ENCODE measurements around the gene EHMT1. TPM values are rescaled to one million over a fixed set of nuclear protein-coding genes. Genes with fewer than 3 reads are reported as not detected.

Gene EHMT1
- total and polyA plus RNA-seq, 8 donors = 29.9 to 51.1 (median 32.6) TPM

DNA sequence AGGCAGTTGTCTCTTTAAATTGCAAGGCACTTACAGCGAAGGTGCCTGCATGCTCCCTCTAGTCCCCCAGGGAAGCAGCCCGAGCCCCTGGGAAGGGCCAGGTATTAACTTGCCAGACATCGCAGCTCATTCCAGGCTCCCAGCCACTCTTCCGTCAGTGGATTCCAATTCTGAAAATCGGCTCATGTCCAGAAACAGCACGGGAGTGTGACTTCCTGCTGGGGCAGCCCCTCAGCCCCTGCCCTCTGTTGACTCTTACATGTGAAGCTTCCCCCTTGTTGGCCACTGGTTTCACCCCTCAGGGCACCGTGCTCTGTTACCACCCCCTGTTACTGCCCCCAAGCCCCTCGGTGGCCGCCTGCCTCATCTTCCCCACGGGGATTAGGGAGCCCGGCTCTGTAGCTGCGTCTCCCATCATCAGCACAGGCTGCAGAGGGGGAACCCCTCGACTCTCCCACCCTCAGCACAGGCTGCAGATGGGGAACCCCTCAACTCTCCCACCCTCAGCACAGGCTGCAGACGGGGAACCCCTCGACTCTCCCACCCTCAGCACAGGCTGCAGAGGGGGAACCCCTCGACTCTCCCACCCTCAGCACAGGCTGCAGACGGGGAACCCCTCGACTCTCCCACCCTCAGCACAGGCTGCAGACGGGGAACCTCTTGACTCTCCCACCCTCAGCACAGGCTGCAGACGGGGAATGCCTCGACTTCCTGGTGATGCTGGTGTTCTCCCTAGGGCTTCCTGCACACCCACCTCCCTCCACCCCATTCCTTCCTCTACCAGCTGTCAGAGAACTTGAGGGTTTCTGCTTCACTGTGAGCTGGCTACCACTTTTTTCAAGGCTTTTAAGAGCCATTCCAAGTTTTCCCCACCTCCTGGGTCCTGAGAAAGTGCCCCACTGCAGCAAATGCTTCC, 247.7 kb downstream of the EHMT1 start:
- intact Hi-C loops (cut with DNase I) = no loop called here
- no peak for ATAC-seq
- DNase-seq = no peak
- H3K4me3 ChIP-seq = no peak overlapping the region
- WGBS, 2 donors = 48 to 49% methylated on average over 21 of the region's 21 CpGs
- no peak for TF ChIP-seq CTCF (IDR thresholded peaks at IDR 0.05)
- H3K27ac ChIP-seq = no peak overlapping the region
- no peaks in the 10 kb centered on the region for H3K36me3 ChIP-seq
- H3K4me1 ChIP-seq = no peaks in the 10 kb centered on the region
- FAIRE-seq = no peak
- H3K27me3 ChIP-seq = no peaks in the 10 kb centered on the region
- no peaks in the 10 kb centered on the region for H3K9me3 ChIP-seq

DNA sequence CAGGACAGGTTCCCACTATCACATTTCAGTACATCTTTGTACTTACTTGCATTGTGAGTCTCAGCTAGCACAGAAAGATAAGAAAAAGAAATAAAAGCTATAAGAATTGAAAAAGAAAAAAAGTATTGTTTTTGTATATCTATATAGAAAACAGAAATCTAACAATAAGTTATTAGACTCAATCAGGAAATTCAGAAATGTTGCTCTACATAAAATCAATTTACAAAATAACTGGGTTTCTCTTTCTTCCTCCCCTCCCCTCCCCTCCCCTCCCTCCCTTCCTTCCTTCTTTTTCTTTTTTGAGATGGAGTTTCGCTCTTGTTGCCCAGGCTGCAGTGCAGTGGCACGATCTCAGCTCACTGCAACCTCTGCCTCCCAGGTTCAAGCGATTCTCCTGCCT, 251.6 kb downstream of the EHMT1 start:
- no peak overlapping the region for H3K27ac ChIP-seq
- H3K9me3 ChIP-seq = no peaks in the 10 kb centered on the region
- H3K36me3 ChIP-seq = no peaks in the 10 kb centered on the region
- WGBS, 2 donors = 80 to 84% methylated on average over 3 of the region's 3 CpGs
- FAIRE-seq = no peak
- H3K27me3 ChIP-seq = no peaks in the 10 kb centered on the region
- DNase-seq = no peak
- ATAC-seq = no peak
- no peak for TF ChIP-seq CTCF (IDR thresholded peaks at IDR 0.05)
- no peak overlapping the region for H3K4me3 ChIP-seq
- intact Hi-C loops (cut with DNase I) = no loop called here
- H3K4me1 ChIP-seq = no peaks in the 10 kb centered on the region

- no peak overlapping the region for H3K27ac ChIP-seq
- DNase-seq = no peak
- no peak for ATAC-seq
- H3K36me3 ChIP-seq = no peaks in the 10 kb centered on the region
- no peak overlapping the region for H3K4me3 ChIP-seq
- no peaks in the 10 kb centered on the region for H3K4me1 ChIP-seq
- no peak for FAIRE-seq
- intact Hi-C loops (cut with DNase I) = no loop called here
- no peaks in the 10 kb centered on the region for H3K9me3 ChIP-seq
- no peaks in the 10 kb centered on the region for H3K27me3 ChIP-seq
- WGBS, 2 donors = 60 to 64% methylated on average over 10 of the region's 10 CpGs
- TF ChIP-seq CTCF (IDR thresholded peaks at IDR 0.05) = no peak
Observed at GRCh38 chr9:137872296-137872695, 253.5 kb downstream of the EHMT1 start.

DNA sequence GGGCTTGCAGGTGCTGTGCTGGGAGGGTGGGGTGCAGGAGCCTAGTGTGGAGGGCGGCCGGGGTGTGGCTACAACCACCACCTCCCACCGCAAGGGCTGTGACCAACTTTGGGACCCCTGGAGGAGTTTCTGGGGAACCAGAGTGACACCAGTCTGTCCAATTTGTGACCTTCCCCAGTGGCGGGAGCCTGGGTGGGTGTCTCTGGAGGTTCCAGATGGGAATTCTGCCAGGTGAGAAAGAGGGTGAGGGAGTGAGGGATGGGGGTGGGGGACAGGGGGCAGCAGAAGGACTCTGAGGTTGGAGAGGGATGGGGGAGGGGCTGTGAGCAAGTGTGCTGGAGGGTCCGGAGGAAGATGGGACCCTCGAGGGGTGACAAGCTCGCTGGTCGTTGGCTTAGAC, 254.6 kb downstream of the EHMT1 start:
- no peak for DNase-seq
- H3K4me3 ChIP-seq = no peak overlapping the region
- 62 to 70% methylated on average over 8 of the region's 8 CpGs for WGBS, 2 donors
- no peaks in the 10 kb centered on the region for H3K9me3 ChIP-seq
- intact Hi-C loops (cut with DNase I) = no loop called here
- H3K27me3 ChIP-seq = peaks cover 0 to 3% (median 0%) of the 10 kb centered on the region in 4 donors
- no peak overlapping the region for H3K27ac ChIP-seq
- TF ChIP-seq CTCF (IDR thresholded peaks at IDR 0.05) = no peak
- FAIRE-seq = no peak
- ATAC-seq = no peak
- H3K36me3 ChIP-seq = no peaks in the 10 kb centered on the region
- no peaks in the 10 kb centered on the region for H3K4me1 ChIP-seq

GRCh38 chr9:137873858-137874362, 255.1 kb downstream of the EHMT1 start:
- H3K4me3 ChIP-seq = no peak overlapping the region
- H3K9me3 ChIP-seq = no peaks in the 10 kb centered on the region
- no peak for TF ChIP-seq CTCF (IDR thresholded peaks at IDR 0.05)
- H3K4me1 ChIP-seq = no peaks in the 10 kb centered on the region
- ATAC-seq = no peak
- 64 to 70% methylated on average over 9 of the region's 9 CpGs for WGBS, 2 donors
- intact Hi-C loops (cut with DNase I) = no loop called here
- no peak for FAIRE-seq
- H3K36me3 ChIP-seq = no peaks in the 10 kb centered on the region
- peaks cover 0 to 4% (median 0%) of the 10 kb centered on the region in 4 donors for H3K27me3 ChIP-seq
- DNase-seq = no peak
- H3K27ac ChIP-seq = no peak overlapping the region
